WTC11 (cell line): ENCODE measurements around the gene CMKLR1. TPM values are rescaled to one million over a fixed set of nuclear protein-coding genes. Genes with fewer than 3 reads are reported as not detected.

Source experiments
- ATAC-seq: fragments of 200-7000 bp; cut with Tn5 transposase; 2 replicates; pipeline ENCODE4 v1.10.0; 2021; ENCODE audit warnings: mild to moderate bottlenecking, moderate library complexity
- CTCF ChIA-PET: fragments of 300-600 bp; sonication (Branson Sonifier 250); formaldehyde crosslinking; loops from one replicate; lab custom pipeline; 2021; ENCODE audit warnings: antibody characterized with exemption; lab: Charles Lee
- POLR2A ChIA-PET: fragments of 350-600 bp; sonication (Branson Sonifier 250); formaldehyde crosslinking; loops from one replicate; lab custom pipeline; 2021; ENCODE audit warnings: antibody characterized with exemption; lab: Charles Lee
- DNase-seq: peaks from one replicate; pipeline ENCODE4 v3.0.0; 2021; ENCODE audit warnings: low spot score
- H3K27ac Mint-ChIP-seq: 2 replicates; pipeline ENCODE4 v1.8.0; 2021; ENCODE audit warnings: mixed read lengths
- H3K27me3 Mint-ChIP-seq: 2 replicates; pipeline ENCODE4 v1.8.0; 2021; ENCODE audit warnings: low read depth, mild to moderate bottlenecking, moderate library complexity, mixed read lengths
- H3K36me3 Mint-ChIP-seq: 2 replicates; pipeline ENCODE4 v1.8.0; 2021; ENCODE audit warnings: mixed read lengths
- H3K4me1 Mint-ChIP-seq: 2 replicates; pipeline ENCODE4 v1.8.0; 2022; ENCODE audit warnings: mixed read lengths
- H3K4me3 Mint-ChIP-seq: 2 replicates; pipeline ENCODE4 v1.8.0; 2021; ENCODE audit warnings: mild to moderate bottlenecking, moderate library complexity, mixed read lengths
- H3K9me3 Mint-ChIP-seq: 2 replicates; pipeline ENCODE4 v1.8.0; 2021; ENCODE audit warnings: mixed read lengths
- FOXJ3 ChIP-seq: sonication (generic); formaldehyde crosslinking; IDR thresholded peaks from 2 replicates; pipeline ENCODE4 v1.9.0; 2021; ENCODE audit warnings: missing genetic modification reagents, mild to moderate bottlenecking, borderline replicate concordance
- GRHL2 ChIP-seq: fragments of 250-450 bp; sonication (Bioruptor Pico); IDR thresholded peaks from 2 replicates; pipeline ENCODE4 v1.8.0; 2022; ENCODE audit warnings: mild to moderate bottlenecking, moderate library complexity; ENCODE audit not compliant: insufficient replicate concordance, severe bottlenecking
- JAZF1 ChIP-seq: fragments of 250-450 bp; sonication (Bioruptor Pico); IDR thresholded peaks from 2 replicates; pipeline ENCODE4 v1.9.0; 2021; ENCODE audit warnings: moderate library complexity, mild to moderate bottlenecking, inconsistent platforms
- MXD4 ChIP-seq: fragments of 250-450 bp; sonication (Bioruptor Pico); IDR thresholded peaks from 2 replicates; pipeline ENCODE4 v1.8.0; 2021; ENCODE audit warnings: mild to moderate bottlenecking, moderate library complexity, borderline replicate concordance
- NR3C1 ChIP-seq: sonication (generic); formaldehyde crosslinking; conservative IDR thresholded peaks from 2 replicates; pipeline ENCODE4 v1.8.1; 2023; ENCODE audit warnings: low read depth, mild to moderate bottlenecking, missing genetic modification reagents
- OVOL2 ChIP-seq: fragments of 250-450 bp; sonication (Bioruptor Pico); IDR thresholded peaks from 2 replicates; pipeline ENCODE4 v1.9.0; 2021; ENCODE audit warnings: mild to moderate bottlenecking, borderline replicate concordance
- RORB ChIP-seq: fragments of 250-450 bp; sonication (Bioruptor Pico); IDR thresholded peaks from 2 replicates; pipeline ENCODE4 v1.9.0; 2021; ENCODE audit warnings: mild to moderate bottlenecking
- TEAD1 ChIP-seq: sonication (generic); formaldehyde crosslinking; IDR thresholded peaks from 2 replicates; pipeline ENCODE4 v1.8.0; 2022; ENCODE audit warnings: mild to moderate bottlenecking, missing genetic modification reagents
- ZNF232 ChIP-seq: sonication (generic); formaldehyde crosslinking; IDR thresholded peaks from 2 replicates; pipeline ENCODE4 v1.8.0; 2022; ENCODE audit warnings: mild to moderate bottlenecking, missing genetic modification reagents
- total RNA-seq: library from RNA; stranded (reverse); gene quantifications from 3 replicates; pipeline ENCODE4 v1.2.3, GENCODE V29; 2021
- TF ChIP-seq, protein P1 (sequence below): fragments of 250-450 bp; sonication (Bioruptor Pico); IDR thresholded peaks from 2 replicates; pipeline ENCODE4 v1.9.0; 2021; ENCODE audit warnings: mild to moderate bottlenecking
- TF ChIP-seq, protein P2 (sequence below): sonication (generic); formaldehyde crosslinking; IDR thresholded peaks from 2 replicates; pipeline ENCODE4 v1.8.1; 2023; ENCODE audit warnings: mild to moderate bottlenecking, missing genetic modification reagents
- TF ChIP-seq, protein P3 (sequence below): sonication (generic); formaldehyde crosslinking; IDR thresholded peaks from 2 replicates; pipeline ENCODE4 v1.8.1; 2022; ENCODE audit warnings: low read depth, mild to moderate bottlenecking, moderate library complexity, missing genetic modification reagents, borderline replicate concordance
- TF ChIP-seq, protein P4 (sequence below): sonication (generic); formaldehyde crosslinking; IDR thresholded peaks from 2 replicates; pipeline ENCODE4 v1.8.1; 2022; ENCODE audit warnings: missing genetic modification reagents, borderline replicate concordance
- TF ChIP-seq, protein P5 (sequence below): sonication (generic); formaldehyde crosslinking; IDR thresholded peaks from 2 replicates; pipeline ENCODE4 v1.8.1; 2023; ENCODE audit warnings: mild to moderate bottlenecking, missing genetic modification reagents, moderate library complexity
- TF ChIP-seq, protein P6 (sequence below): sonication (generic); formaldehyde crosslinking; IDR thresholded peaks from 2 replicates; pipeline ENCODE4 v1.8.0; 2022; ENCODE audit warnings: mild to moderate bottlenecking, missing genetic modification reagents
- TF ChIP-seq, protein P7 (sequence below): sonication (generic); formaldehyde crosslinking; IDR thresholded peaks from 2 replicates; pipeline ENCODE4 v1.8.0; 2023; ENCODE audit warnings: missing genetic modification reagents, mild to moderate bottlenecking, borderline replicate concordance
- TF ChIP-seq, protein P8 (sequence below): sonication (generic); formaldehyde crosslinking; IDR thresholded peaks from 2 replicates; pipeline ENCODE4 v1.8.1; 2023; ENCODE audit warnings: mild to moderate bottlenecking, missing genetic modification reagents

Gene CMKLR1
- total RNA-seq, 1 experiment from 2014 or later = 1.6 TPM

DNA sequence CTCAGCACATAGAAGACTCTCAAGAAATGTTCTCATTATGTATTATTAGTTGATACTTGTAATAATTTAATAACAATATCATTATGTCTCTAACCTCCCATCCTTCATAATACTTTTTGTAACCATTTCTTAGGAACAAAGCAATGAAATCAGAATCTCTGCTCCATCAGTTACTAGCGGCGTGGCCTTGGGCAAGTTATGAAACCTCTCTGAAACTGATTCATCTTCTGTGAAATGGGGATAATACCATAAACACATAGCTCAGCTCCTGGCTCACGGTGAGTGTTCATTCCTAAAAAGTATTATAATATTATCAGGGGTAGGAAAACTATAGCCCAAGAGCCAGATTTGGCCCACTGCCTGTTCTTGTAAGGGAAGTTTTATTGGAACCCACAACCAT, 11.4 kb upstream of the CMKLR1 start:
- CTCF ChIA-PET = no interaction called here

DNA sequence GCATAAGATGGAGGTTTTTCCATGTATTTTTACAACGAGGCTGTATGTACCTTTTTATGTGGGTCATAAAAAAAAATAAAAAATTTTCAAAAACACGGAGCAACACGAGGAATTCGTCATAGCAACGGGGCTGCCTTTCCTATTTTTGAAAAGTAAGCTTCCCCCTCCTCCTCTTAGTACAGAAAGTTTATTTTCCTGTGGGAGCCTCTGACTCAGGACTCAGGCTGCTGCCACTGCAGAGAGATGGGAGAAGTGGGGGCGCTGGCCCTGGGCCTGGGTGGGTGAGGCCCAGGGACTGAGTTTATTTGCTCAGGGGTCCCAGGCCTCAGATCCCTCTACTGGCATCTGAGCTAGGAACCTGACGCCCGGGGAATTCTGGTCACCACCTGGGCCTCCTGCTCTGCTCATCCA, 10.2 kb upstream of the CMKLR1 start:
- Mint-ChIP-seq H3K27me3 (0 out of 2 replicates have a peak, but pooled peaks cover 3% of the 10 kb centered on the region), H3K36me3 (no peaks in the 10 kb centered on the region), H3K4me1 (peaks cover 17% of the 10 kb centered on the region), H3K4me3 (no peak overlapping the region), H3K9me3 (peaks cover 11% of the 10 kb centered on the region), H3K27ac (no peak overlapping the region)
- ChIA-PET POLR2A (interaction anchor here (0.6 kb wide), 1 partner anchor 32 kb away, joined by 3 read pairs; no protein-coding TSS in a partner anchor), CTCF (no interaction called here)
- no peak for DNase-seq
- no peak for ATAC-seq
- TF ChIP-seq, protein P1, sequence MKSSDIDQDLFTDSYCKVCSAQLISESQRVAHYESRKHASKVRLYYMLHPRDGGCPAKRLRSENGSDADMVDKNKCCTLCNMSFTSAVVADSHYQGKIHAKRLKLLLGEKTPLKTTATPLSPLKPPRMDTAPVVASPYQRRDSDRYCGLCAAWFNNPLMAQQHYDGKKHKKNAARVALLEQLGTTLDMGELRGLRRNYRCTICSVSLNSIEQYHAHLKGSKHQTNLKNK = no peak
- TF ChIP-seq, protein P2, sequence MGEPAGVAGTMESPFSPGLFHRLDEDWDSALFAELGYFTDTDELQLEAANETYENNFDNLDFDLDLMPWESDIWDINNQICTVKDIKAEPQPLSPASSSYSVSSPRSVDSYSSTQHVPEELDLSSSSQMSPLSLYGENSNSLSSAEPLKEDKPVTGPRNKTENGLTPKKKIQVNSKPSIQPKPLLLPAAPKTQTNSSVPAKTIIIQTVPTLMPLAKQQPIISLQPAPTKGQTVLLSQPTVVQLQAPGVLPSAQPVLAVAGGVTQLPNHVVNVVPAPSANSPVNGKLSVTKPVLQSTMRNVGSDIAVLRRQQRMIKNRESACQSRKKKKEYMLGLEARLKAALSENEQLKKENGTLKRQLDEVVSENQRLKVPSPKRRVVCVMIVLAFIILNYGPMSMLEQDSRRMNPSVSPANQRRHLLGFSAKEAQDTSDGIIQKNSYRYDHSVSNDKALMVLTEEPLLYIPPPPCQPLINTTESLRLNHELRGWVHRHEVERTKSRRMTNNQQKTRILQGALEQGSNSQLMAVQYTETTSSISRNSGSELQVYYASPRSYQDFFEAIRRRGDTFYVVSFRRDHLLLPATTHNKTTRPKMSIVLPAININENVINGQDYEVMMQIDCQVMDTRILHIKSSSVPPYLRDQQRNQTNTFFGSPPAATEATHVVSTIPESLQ (CRISPR knock-in tag) = no peak
- TF ChIP-seq, protein P3, sequence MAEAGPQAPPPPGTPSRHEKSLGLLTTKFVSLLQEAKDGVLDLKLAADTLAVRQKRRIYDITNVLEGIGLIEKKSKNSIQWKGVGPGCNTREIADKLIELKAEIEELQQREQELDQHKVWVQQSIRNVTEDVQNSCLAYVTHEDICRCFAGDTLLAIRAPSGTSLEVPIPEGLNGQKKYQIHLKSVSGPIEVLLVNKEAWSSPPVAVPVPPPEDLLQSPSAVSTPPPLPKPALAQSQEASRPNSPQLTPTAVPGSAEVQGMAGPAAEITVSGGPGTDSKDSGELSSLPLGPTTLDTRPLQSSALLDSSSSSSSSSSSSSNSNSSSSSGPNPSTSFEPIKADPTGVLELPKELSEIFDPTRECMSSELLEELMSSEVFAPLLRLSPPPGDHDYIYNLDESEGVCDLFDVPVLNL (CRISPR knock-in tag) = no peak
- TF ChIP-seq, protein P4, sequence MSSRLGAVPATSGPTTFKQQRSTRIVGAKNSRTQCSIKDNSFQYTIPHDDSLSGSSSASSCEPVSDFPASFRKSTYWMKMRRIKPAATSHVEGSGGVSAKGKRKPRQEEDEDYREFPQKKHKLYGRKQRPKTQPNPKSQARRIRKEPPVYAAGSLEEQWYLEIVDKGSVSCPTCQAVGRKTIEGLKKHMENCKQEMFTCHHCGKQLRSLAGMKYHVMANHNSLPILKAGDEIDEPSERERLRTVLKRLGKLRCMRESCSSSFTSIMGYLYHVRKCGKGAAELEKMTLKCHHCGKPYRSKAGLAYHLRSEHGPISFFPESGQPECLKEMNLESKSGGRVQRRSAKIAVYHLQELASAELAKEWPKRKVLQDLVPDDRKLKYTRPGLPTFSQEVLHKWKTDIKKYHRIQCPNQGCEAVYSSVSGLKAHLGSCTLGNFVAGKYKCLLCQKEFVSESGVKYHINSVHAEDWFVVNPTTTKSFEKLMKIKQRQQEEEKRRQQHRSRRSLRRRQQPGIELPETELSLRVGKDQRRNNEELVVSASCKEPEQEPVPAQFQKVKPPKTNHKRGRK (CRISPR knock-in tag) = no peak
- TF ChIP-seq TEAD1 (no peak), OVOL2 (CRISPR knock-in tag) (no peak), ZNF232 (no peak), FOXJ3 (no peak), GRHL2 (CRISPR knock-in tag) (no peak)
- TF ChIP-seq, protein P5, sequence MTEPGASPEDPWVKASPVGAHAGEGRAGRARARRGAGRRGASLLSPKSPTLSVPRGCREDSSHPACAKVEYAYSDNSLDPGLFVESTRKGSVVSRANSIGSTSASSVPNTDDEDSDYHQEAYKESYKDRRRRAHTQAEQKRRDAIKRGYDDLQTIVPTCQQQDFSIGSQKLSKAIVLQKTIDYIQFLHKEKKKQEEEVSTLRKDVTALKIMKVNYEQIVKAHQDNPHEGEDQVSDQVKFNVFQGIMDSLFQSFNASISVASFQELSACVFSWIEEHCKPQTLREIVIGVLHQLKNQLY (CRISPR knock-in tag) = no peak
- TF ChIP-seq, protein P6, sequence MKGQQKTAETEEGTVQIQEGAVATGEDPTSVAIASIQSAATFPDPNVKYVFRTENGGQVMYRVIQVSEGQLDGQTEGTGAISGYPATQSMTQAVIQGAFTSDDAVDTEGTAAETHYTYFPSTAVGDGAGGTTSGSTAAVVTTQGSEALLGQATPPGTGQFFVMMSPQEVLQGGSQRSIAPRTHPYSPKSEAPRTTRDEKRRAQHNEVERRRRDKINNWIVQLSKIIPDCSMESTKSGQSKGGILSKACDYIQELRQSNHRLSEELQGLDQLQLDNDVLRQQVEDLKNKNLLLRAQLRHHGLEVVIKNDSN (CRISPR knock-in tag) = no peak
- TF ChIP-seq, protein P7, sequence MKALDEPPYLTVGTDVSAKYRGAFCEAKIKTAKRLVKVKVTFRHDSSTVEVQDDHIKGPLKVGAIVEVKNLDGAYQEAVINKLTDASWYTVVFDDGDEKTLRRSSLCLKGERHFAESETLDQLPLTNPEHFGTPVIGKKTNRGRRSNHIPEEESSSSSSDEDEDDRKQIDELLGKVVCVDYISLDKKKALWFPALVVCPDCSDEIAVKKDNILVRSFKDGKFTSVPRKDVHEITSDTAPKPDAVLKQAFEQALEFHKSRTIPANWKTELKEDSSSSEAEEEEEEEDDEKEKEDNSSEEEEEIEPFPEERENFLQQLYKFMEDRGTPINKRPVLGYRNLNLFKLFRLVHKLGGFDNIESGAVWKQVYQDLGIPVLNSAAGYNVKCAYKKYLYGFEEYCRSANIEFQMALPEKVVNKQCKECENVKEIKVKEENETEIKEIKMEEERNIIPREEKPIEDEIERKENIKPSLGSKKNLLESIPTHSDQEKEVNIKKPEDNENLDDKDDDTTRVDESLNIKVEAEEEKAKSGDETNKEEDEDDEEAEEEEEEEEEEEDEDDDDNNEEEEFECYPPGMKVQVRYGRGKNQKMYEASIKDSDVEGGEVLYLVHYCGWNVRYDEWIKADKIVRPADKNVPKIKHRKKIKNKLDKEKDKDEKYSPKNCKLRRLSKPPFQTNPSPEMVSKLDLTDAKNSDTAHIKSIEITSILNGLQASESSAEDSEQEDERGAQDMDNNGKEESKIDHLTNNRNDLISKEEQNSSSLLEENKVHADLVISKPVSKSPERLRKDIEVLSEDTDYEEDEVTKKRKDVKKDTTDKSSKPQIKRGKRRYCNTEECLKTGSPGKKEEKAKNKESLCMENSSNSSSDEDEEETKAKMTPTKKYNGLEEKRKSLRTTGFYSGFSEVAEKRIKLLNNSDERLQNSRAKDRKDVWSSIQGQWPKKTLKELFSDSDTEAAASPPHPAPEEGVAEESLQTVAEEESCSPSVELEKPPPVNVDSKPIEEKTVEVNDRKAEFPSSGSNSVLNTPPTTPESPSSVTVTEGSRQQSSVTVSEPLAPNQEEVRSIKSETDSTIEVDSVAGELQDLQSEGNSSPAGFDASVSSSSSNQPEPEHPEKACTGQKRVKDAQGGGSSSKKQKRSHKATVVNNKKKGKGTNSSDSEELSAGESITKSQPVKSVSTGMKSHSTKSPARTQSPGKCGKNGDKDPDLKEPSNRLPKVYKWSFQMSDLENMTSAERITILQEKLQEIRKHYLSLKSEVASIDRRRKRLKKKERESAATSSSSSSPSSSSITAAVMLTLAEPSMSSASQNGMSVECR = no peak
- TF ChIP-seq, protein P8, sequence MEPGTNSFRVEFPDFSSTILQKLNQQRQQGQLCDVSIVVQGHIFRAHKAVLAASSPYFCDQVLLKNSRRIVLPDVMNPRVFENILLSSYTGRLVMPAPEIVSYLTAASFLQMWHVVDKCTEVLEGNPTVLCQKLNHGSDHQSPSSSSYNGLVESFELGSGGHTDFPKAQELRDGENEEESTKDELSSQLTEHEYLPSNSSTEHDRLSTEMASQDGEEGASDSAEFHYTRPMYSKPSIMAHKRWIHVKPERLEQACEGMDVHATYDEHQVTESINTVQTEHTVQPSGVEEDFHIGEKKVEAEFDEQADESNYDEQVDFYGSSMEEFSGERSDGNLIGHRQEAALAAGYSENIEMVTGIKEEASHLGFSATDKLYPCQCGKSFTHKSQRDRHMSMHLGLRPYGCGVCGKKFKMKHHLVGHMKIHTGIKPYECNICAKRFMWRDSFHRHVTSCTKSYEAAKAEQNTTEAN = no peak

More for the DNA sequence above, 11.4 kb upstream of the CMKLR1 start:
- 0 out of 2 replicates have a peak, but pooled peaks cover 3% of the 10 kb centered on the region for H3K27me3 Mint-ChIP-seq
- H3K4me1 Mint-ChIP-seq = peaks cover 17% of the 10 kb centered on the region
- no peaks in the 10 kb centered on the region for H3K36me3 Mint-ChIP-seq
- no peak overlapping the region for H3K27ac Mint-ChIP-seq
- ATAC-seq = no peak
- no peak overlapping the region for H3K4me3 Mint-ChIP-seq
- POLR2A ChIA-PET = no interaction called here
- H3K9me3 Mint-ChIP-seq = peaks cover 6% of the 10 kb centered on the region
- TF ChIP-seq RORB (CRISPR knock-in tag) = no peak
- no peak for TF ChIP-seq MXD4 (CRISPR knock-in tag)
- TF ChIP-seq ZNF232 = no peak
- no peak for TF ChIP-seq JAZF1 (CRISPR knock-in tag)
- TF ChIP-seq, protein P8 = no peak
- TF ChIP-seq NR3C1 (CRISPR knock-in tag) = no peak
- DNase-seq = no peak
